GM19438 (cell line): Measurements from ENCODE around the gene AMDHD2.
"Not testable (repeated sequence)": the region's sequence is repeated elsewhere in the genome, so short reads cannot be mapped to it uniquely, and the experiment has no call there.

Experiments
- ATAC-seq: cut with Tn5 transposase; IDR thresholded peaks from one replicate; pipeline ENCODE4 v1.9.1; 2021; ENCODE audit warnings: low read depth; ENCODE audit not compliant: unreplicated experiment

AMDHD2 gene

GRCh38 chr16:2520097-2520783 is at the start of gene AMDHD2:
TSS of gene AMDHD2 (plus strand) at chr16:2520371. CDS start at chr16:2520459, 88 bp downstream.
- no peak for ATAC-seq

- ATAC-seq, result no peak
Measured at GRCh38 chr16:2470603-2471015, 49.6 kb upstream of the AMDHD2 start.

- no peak for ATAC-seq
Measured at GRCh38 chr16:2471016-2471652, 49.0 kb upstream of the AMDHD2 start, which contains the start of gene NTN3. TSS of gene NTN3 (plus strand) at chr16:2471297. CDS start at chr16:2471702, 405 bp downstream.

GRCh38 chr16:2471653-2472487 is 48.3 kb upstream of the AMDHD2 start:
- no peak for ATAC-seq

GRCh38 chr16:2472488-2472864 is 47.7 kb upstream of the AMDHD2 start:
- no peak for ATAC-seq

- ATAC-seq, result no peak
Measured at GRCh38 chr16:2472885-2473445, 47.2 kb upstream of the AMDHD2 start.

- ATAC-seq, result no peak
Measured at GRCh38 chr16:2473446-2473926, 46.7 kb upstream of the AMDHD2 start.

- ATAC-seq, result no peak
Measured at GRCh38 chr16:2473999-2474876, 45.9 kb upstream of the AMDHD2 start.

GRCh38 chr16:2474877-2475412 is 45.2 kb upstream of the AMDHD2 start, which contains the start of gene TBC1D24:
TSS of gene TBC1D24 (plus strand) at chr16:2475127. CDS start at chr16:2496149, 21,022 bp downstream.
- ATAC-seq, result no peak

- ATAC-seq, result no peak
Measured at GRCh38 chr16:2475413-2476344, 44.5 kb upstream of the AMDHD2 start.

- no peak for ATAC-seq
Measured at GRCh38 chr16:2476345-2476720, 43.8 kb upstream of the AMDHD2 start.

- no peak for ATAC-seq
Measured at GRCh38 chr16:2476741-2477140, 43.4 kb upstream of the AMDHD2 start.

- ATAC-seq, result no peak
Measured at GRCh38 chr16:2477327-2477726, 42.8 kb upstream of the AMDHD2 start.

GRCh38 chr16:2478279-2478678 is 41.9 kb upstream of the AMDHD2 start:
- no peak for ATAC-seq

- not testable (repeated sequence) for ATAC-seq
Measured at GRCh38 chr16:2479996-2480395, 40.2 kb upstream of the AMDHD2 start.

- no peak for ATAC-seq
Measured at GRCh38 chr16:2480948-2481347, 39.2 kb upstream of the AMDHD2 start.

- no peak for ATAC-seq
Measured at GRCh38 chr16:2481676-2482075, 38.5 kb upstream of the AMDHD2 start.

- no peak for ATAC-seq
Measured at GRCh38 chr16:2482249-2482648, 37.9 kb upstream of the AMDHD2 start.
